ENCODE data around the gene PPIL1. TPM values are rescaled to one million over a fixed set of nuclear protein-coding genes. Genes with fewer than 3 reads are reported as not detected.

PPIL1 gene
- total and polyA plus RNA-seq, 9 donors = 10.7 to 38.4 (median 21.2) TPM

DNA sequence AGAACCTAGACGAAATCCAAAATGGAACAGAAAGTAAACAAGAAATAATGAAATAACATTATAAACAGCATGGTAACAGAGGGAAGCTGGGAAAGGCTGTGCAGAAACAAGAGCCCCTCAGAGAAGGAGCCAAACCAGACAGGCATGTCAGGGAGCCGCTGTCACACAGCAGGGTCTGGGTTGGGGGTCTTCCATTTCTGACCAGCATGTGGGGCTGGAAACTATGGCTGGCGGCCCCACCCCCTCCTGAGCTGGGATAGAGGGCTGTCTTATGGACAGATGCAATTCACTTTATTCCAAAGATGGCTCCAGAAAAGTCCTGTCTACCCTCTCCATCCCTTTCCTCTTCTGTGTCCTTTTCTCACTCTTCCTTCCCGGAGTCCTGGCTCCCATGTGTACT is 38.5 kb upstream of the PPIL1 start:
- no peaks in the 10 kb centered on the region for H3K36me3 ChIP-seq
- intact Hi-C loops (cut with DNase I) = no loop called here
- TF ChIP-seq, protein P1, sequence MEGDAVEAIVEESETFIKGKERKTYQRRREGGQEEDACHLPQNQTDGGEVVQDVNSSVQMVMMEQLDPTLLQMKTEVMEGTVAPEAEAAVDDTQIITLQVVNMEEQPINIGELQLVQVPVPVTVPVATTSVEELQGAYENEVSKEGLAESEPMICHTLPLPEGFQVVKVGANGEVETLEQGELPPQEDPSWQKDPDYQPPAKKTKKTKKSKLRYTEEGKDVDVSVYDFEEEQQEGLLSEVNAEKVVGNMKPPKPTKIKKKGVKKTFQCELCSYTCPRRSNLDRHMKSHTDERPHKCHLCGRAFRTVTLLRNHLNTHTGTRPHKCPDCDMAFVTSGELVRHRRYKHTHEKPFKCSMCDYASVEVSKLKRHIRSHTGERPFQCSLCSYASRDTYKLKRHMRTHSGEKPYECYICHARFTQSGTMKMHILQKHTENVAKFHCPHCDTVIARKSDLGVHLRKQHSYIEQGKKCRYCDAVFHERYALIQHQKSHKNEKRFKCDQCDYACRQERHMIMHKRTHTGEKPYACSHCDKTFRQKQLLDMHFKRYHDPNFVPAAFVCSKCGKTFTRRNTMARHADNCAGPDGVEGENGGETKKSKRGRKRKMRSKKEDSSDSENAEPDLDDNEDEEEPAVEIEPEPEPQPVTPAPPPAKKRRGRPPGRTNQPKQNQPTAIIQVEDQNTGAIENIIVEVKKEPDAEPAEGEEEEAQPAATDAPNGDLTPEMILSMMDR (IDR thresholded peaks at IDR 0.05) = no peak
- no peak for TF ChIP-seq POLR2A (IDR thresholded peaks at IDR 0.05)
- no peak for TF ChIP-seq EP300 (IDR thresholded peaks at IDR 0.05)
- no peak overlapping the region for H3K4me3 ChIP-seq
- peaks cover 11% of the 10 kb centered on the region for H3K4me1 ChIP-seq (ENCODE audit: insufficient read depth)
- WGBS, 3 donors = 69 to 83% (median 79%) methylated on average over 4 of the region's 4 CpGs
- no peak for DNase-seq
- H3K27ac ChIP-seq = no peak overlapping the region
- no peaks in the 10 kb centered on the region for H3K27me3 ChIP-seq
- no peaks in the 10 kb centered on the region for H3K9me3 ChIP-seq

DNA sequence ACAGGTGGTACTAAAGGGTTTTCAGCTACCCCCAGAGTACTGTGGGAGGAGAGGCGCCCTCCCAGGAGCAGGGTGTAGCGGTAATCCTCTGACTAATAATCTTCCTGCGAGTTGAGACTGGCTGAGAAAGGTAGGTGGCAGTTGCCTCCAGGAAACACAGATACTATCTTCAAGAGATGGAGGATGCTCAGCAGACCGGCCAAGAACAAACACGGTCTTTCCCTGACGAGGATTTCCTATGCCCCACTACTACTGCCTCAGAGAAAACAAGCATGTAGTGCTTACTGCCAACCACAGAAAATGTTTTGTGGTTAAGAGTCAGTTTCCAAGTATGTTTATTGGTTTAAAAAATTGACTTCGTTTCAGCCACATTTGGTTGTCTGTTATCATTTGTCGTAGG is 38.0 kb upstream of the PPIL1 start:
- Histone ChIP-seq H3K4me1 (ENCODE audit: insufficient read depth) (peaks cover 12% of the 10 kb centered on the region), H3K27me3 (no peaks in the 10 kb centered on the region), H3K27ac (peak overlapping the region in 1 of 2 donors; percentile 11), H3K36me3 (no peaks in the 10 kb centered on the region), H3K4me3 (no peak overlapping the region), H3K9me3 (no peaks in the 10 kb centered on the region)
- no peak for DNase-seq
- intact Hi-C loops (cut with DNase I) = no loop called here
- TF ChIP-seq, protein P1 (IDR thresholded peaks at IDR 0.05) = no peak
- TF ChIP-seq POLR2A (IDR thresholded peaks at IDR 0.05) (no peak), EP300 (IDR thresholded peaks at IDR 0.05) (no peak)
- 36 to 55% (median 43%) methylated on average over 8 of the region's 8 CpGs for WGBS, 3 donors

DNA sequence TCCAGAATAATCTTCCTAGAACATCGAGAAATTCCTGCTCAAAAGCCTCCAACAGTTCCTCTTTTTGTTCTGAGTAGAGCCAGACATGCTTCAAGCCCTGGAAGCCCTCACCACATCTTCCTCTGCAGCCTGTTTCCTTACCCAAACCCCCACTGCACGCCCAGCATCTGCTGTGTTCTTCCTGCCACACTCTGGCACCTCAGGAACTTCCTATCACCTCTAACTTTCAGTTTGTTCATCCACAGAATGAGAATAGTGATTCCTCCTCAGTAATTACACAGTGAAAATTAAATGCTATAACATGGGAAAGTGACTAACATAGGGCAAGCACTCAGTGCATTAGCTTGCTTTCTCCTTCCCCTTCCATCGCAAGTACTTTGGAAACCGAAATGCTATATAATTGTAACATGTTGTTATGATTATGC is 37.4 kb upstream of the PPIL1 start:
- H3K9me3 ChIP-seq = no peaks in the 10 kb centered on the region
- no peak overlapping the region for H3K4me3 ChIP-seq
- no peaks in the 10 kb centered on the region for H3K36me3 ChIP-seq
- no peak for DNase-seq
- peaks cover 12% of the 10 kb centered on the region for H3K4me1 ChIP-seq (ENCODE audit: insufficient read depth)
- peak overlapping the region in 1 of 2 donors; percentile 11 for H3K27ac ChIP-seq
- TF ChIP-seq POLR2A (IDR thresholded peaks at IDR 0.05) = no peak
- TF ChIP-seq, protein P1 (IDR thresholded peaks at IDR 0.05) = no peak
- TF ChIP-seq EP300 (IDR thresholded peaks at IDR 0.05) = no peak
- no peaks in the 10 kb centered on the region for H3K27me3 ChIP-seq
- WGBS, 3 donors = 63 to 74% (median 66%) methylated on average over 4 of the region's 4 CpGs
- intact Hi-C loops (cut with DNase I) = no loop called here

DNA sequence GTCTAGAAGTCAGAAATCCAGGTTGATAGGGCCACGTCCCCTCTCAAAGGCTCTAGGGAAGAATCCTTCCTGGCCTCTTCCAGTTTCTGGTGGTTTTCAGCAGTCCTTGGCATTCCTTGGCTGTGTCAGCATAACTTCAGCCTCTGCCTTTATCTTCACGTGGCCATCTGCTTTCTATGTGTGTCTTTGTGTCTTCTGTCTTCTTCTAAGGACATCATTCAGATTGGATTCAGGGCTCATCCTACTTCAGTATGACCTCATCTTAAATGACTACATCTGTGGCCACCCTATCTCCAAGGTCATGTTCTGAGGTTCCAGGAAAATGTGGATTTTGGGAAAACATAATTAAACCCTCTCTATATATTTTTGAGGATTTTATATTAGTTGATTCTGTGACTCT is 34.1 kb upstream of the PPIL1 start:
- 32 to 54% (median 38%) methylated on average over 2 of the region's 2 CpGs for WGBS, 3 donors
- TF ChIP-seq POLR2A (IDR thresholded peaks at IDR 0.05) (no peak), EP300 (IDR thresholded peaks at IDR 0.05) (no peak)
- TF ChIP-seq, protein P1 (IDR thresholded peaks at IDR 0.05) = no peak
- no peak for DNase-seq
- Histone ChIP-seq H3K4me3 (no peak overlapping the region), H3K27ac (peak overlapping the region in 1 of 2 donors; percentile 12), H3K4me1 (ENCODE audit: insufficient read depth) (peaks cover 27% of the 10 kb centered on the region), H3K36me3 (no peaks in the 10 kb centered on the region), H3K9me3 (no peaks in the 10 kb centered on the region), H3K27me3 (no peaks in the 10 kb centered on the region)
- intact Hi-C loops (cut with DNase I) = no loop called here
